A673 (cell line): ENCODE measurements around the gene FBXO38.

ENCODE experiments used
- EZH2 ChIP-seq: fragments of 200-600 bp; sonication (generic); IDR thresholded peaks from 2 replicates; pipeline ENCODE4 v1.6.1; 2017; ENCODE audit warnings: borderline replicate concordance, low read depth, mild to moderate bottlenecking, mixed read lengths, antibody characterized with exemption, low read length; ENCODE audit not compliant: poor library complexity, severe bottlenecking
- TF ChIP-seq, protein P1 (sequence below): fragments of 300-800, 200-600 bp; sonication (generic); conservative IDR thresholded peaks from 2 replicates; pipeline ENCODE4 v1.5.1; 2017; ENCODE audit warnings: low read depth, mild to moderate bottlenecking, antibody characterized with exemption, low read length, moderate library complexity, mixed read lengths

DNA sequence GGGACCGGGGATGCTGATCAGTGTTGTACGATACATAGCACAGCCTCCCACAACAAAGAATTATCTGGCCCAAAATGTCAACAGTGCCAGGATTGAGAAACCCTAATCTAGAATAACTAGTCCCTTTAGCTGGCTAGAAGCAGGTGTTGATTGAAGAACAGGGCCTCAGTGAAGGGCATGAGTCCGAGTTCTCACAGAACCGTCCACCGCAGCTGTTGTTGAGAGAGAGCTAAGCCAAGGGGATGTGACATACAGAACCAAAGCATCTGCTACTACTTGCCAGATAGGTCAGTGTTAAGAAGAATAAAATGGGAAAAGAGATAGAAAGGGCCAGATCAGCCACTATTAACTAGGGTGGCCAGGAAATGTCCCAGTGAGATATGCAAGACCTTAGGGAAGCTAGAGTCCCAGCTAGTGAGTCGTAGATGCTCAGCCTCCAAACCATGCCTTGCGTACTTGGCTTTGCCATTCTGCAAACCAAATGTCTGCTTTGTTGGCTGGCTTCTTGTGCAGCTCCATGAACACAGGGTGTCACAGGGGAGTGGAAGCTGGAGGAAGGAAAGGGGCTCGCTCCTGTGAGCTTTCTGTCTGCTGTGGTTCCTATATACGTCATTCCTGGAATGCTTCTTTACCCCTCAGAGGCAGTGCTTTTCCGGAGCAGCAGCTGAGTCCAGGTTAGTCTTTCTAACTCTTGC is 68.9 kb downstream of the FBXO38 start:
- TF ChIP-seq, protein P1, sequence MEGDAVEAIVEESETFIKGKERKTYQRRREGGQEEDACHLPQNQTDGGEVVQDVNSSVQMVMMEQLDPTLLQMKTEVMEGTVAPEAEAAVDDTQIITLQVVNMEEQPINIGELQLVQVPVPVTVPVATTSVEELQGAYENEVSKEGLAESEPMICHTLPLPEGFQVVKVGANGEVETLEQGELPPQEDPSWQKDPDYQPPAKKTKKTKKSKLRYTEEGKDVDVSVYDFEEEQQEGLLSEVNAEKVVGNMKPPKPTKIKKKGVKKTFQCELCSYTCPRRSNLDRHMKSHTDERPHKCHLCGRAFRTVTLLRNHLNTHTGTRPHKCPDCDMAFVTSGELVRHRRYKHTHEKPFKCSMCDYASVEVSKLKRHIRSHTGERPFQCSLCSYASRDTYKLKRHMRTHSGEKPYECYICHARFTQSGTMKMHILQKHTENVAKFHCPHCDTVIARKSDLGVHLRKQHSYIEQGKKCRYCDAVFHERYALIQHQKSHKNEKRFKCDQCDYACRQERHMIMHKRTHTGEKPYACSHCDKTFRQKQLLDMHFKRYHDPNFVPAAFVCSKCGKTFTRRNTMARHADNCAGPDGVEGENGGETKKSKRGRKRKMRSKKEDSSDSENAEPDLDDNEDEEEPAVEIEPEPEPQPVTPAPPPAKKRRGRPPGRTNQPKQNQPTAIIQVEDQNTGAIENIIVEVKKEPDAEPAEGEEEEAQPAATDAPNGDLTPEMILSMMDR = no peak
- no peak for TF ChIP-seq EZH2
